ENCODE results near the gene HCST.
A peak's percentile ranks its signal among the peaks of the same experiment; 100 is the strongest.
"Not testable (repeated sequence)": the region's sequence is repeated elsewhere in the genome, so short reads cannot be mapped to it uniquely, and the experiment has no call there.

The HCST gene

GRCh38 chr19:35868823-35869326 is 33.5 kb upstream of the HCST start:
- no peaks in the 10 kb centered on the region for H3K36me3 ChIP-seq (ENCODE audit: control insufficient read depth, insufficient read depth, low read length)
- peak overlapping the region; percentile 10 for H3K4me3 ChIP-seq (ENCODE audit: low read length)
- peaks cover 11% of the 10 kb centered on the region for H3K27me3 ChIP-seq (ENCODE audit: control insufficient read depth, insufficient read depth, low read length)
- no peak overlapping the region for H3K27ac ChIP-seq (ENCODE audit: low read depth, low read length)
- no peak overlapping the region for H3K9ac ChIP-seq (ENCODE audit: low read length)
- H3K4me1 ChIP-seq (ENCODE audit: control insufficient read depth, insufficient read depth, low read length), result peaks cover 3% of the 10 kb centered on the region

GRCh38 chr19:35869327-35870123 is 32.8 kb upstream of the HCST start:
- H3K27me3 ChIP-seq (ENCODE audit: control insufficient read depth, insufficient read depth, low read length), result peaks cover 11% of the 10 kb centered on the region
- H3K9ac ChIP-seq (ENCODE audit: low read length), result no peak overlapping the region
- H3K36me3 ChIP-seq (ENCODE audit: control insufficient read depth, insufficient read depth, low read length), result no peaks in the 10 kb centered on the region
- peak overlapping the region; percentile 10 for H3K4me3 ChIP-seq (ENCODE audit: low read length)
- peaks cover 3% of the 10 kb centered on the region for H3K4me1 ChIP-seq (ENCODE audit: control insufficient read depth, insufficient read depth, low read length)
- H3K27ac ChIP-seq (ENCODE audit: low read depth, low read length), result no peak overlapping the region

GRCh38 chr19:35870124-35870736 is 32.1 kb upstream of the HCST start:
- Histone ChIP-seq H3K4me3 (ENCODE audit: low read length) (peak overlapping the region; percentile 10), H3K27me3 (ENCODE audit: control insufficient read depth, insufficient read depth, low read length) (peaks cover 11% of the 10 kb centered on the region)
- not testable (repeated sequence) for H3K9ac ChIP-seq (ENCODE audit: low read length); H3K4me1 ChIP-seq (ENCODE audit: control insufficient read depth, insufficient read depth, low read length); H3K36me3 ChIP-seq (ENCODE audit: control insufficient read depth, insufficient read depth, low read length); H3K27ac ChIP-seq (ENCODE audit: low read depth, low read length)

- H3K36me3 ChIP-seq (ENCODE audit: control insufficient read depth, insufficient read depth, low read length), result no peaks in the 10 kb centered on the region
- no peak overlapping the region for H3K9ac ChIP-seq (ENCODE audit: low read length)
Measured at GRCh38 chr19:35870798-35871197, 31.5 kb upstream of the HCST start.

GRCh38 chr19:35871611-35872010 is 30.7 kb upstream of the HCST start:
- no peak overlapping the region for H3K9ac ChIP-seq (ENCODE audit: low read length)
- no peak overlapping the region for H3K4me3 ChIP-seq (ENCODE audit: low read length)
- no peaks in the 10 kb centered on the region for H3K36me3 ChIP-seq (ENCODE audit: control insufficient read depth, insufficient read depth, low read length)
- peaks cover 11% of the 10 kb centered on the region for H3K27me3 ChIP-seq (ENCODE audit: control insufficient read depth, insufficient read depth, low read length)
- peaks cover 3% of the 10 kb centered on the region for H3K4me1 ChIP-seq (ENCODE audit: control insufficient read depth, insufficient read depth, low read length)
- H3K27ac ChIP-seq (ENCODE audit: low read depth, low read length), result no peak overlapping the region

More at GRCh38 chr19:35870798-35871197, 31.5 kb upstream of the HCST start:
- H3K27me3 ChIP-seq (ENCODE audit: control insufficient read depth, insufficient read depth, low read length), result peaks cover 11% of the 10 kb centered on the region
- peaks cover 3% of the 10 kb centered on the region for H3K4me1 ChIP-seq (ENCODE audit: control insufficient read depth, insufficient read depth, low read length)
- H3K27ac ChIP-seq (ENCODE audit: low read depth, low read length), result no peak overlapping the region
- H3K4me3 ChIP-seq (ENCODE audit: low read length), result no peak overlapping the region

GRCh38 chr19:35872180-35872579 is 30.1 kb upstream of the HCST start:
- Histone ChIP-seq H3K4me3 (ENCODE audit: low read length) (no peak overlapping the region), H3K9ac (ENCODE audit: low read length) (no peak overlapping the region), H3K4me1 (ENCODE audit: control insufficient read depth, insufficient read depth, low read length) (peaks cover 3% of the 10 kb centered on the region), H3K36me3 (ENCODE audit: control insufficient read depth, insufficient read depth, low read length) (no peaks in the 10 kb centered on the region), H3K27me3 (ENCODE audit: control insufficient read depth, insufficient read depth, low read length) (peaks cover 11% of the 10 kb centered on the region), H3K27ac (ENCODE audit: low read depth, low read length) (no peak overlapping the region)

GRCh38 chr19:35874392-35874930 is 27.9 kb upstream of the HCST start:
- Histone ChIP-seq H3K27me3 (ENCODE audit: control insufficient read depth, insufficient read depth, low read length) (peaks cover 14% of the 10 kb centered on the region), H3K27ac (ENCODE audit: low read depth, low read length) (no peak overlapping the region), H3K4me1 (ENCODE audit: control insufficient read depth, insufficient read depth, low read length) (no peaks in the 10 kb centered on the region), H3K36me3 (ENCODE audit: control insufficient read depth, insufficient read depth, low read length) (no peaks in the 10 kb centered on the region), H3K9ac (ENCODE audit: low read length) (no peak overlapping the region), H3K4me3 (ENCODE audit: low read length) (no peak overlapping the region)

GRCh38 chr19:35879068-35879467 is 23.3 kb upstream of the HCST start:
- H3K36me3 ChIP-seq (ENCODE audit: control insufficient read depth, insufficient read depth, low read length), result no peaks in the 10 kb centered on the region
- H3K4me3 ChIP-seq (ENCODE audit: low read length), result no peak overlapping the region
- no peak overlapping the region for H3K9ac ChIP-seq (ENCODE audit: low read length)
- H3K27me3 ChIP-seq (ENCODE audit: control insufficient read depth, insufficient read depth, low read length), result peaks cover 5% of the 10 kb centered on the region
- H3K27ac ChIP-seq (ENCODE audit: low read depth, low read length), result no peak overlapping the region
- H3K4me1 ChIP-seq (ENCODE audit: control insufficient read depth, insufficient read depth, low read length), result no peaks in the 10 kb centered on the region

- no peaks in the 10 kb centered on the region for H3K4me1 ChIP-seq (ENCODE audit: control insufficient read depth, insufficient read depth, low read length)
- peaks cover 5% of the 10 kb centered on the region for H3K27me3 ChIP-seq (ENCODE audit: control insufficient read depth, insufficient read depth, low read length)
- H3K4me3 ChIP-seq (ENCODE audit: low read length), result no peak overlapping the region
- no peaks in the 10 kb centered on the region for H3K36me3 ChIP-seq (ENCODE audit: control insufficient read depth, insufficient read depth, low read length)
- no peak overlapping the region for H3K9ac ChIP-seq (ENCODE audit: low read length)
- H3K27ac ChIP-seq (ENCODE audit: low read depth, low read length), result no peak overlapping the region
Measured at GRCh38 chr19:35879770-35880317, 22.5 kb upstream of the HCST start.

GRCh38 chr19:35882114-35882832 is 20.1 kb upstream of the HCST start:
- Histone ChIP-seq H3K27ac (ENCODE audit: low read depth, low read length) (no peak overlapping the region), H3K4me1 (ENCODE audit: control insufficient read depth, insufficient read depth, low read length) (no peaks in the 10 kb centered on the region), H3K9ac (ENCODE audit: low read length) (no peak overlapping the region), H3K27me3 (ENCODE audit: control insufficient read depth, insufficient read depth, low read length) (peaks cover 5% of the 10 kb centered on the region), H3K4me3 (ENCODE audit: low read length) (no peak overlapping the region), H3K36me3 (ENCODE audit: control insufficient read depth, insufficient read depth, low read length) (no peaks in the 10 kb centered on the region)

GRCh38 chr19:35883882-35884281 is 18.4 kb upstream of the HCST start:
- Histone ChIP-seq H3K27ac (ENCODE audit: low read depth, low read length) (no peak overlapping the region), H3K9ac (ENCODE audit: low read length) (no peak overlapping the region), H3K27me3 (ENCODE audit: control insufficient read depth, insufficient read depth, low read length) (peaks cover 5% of the 10 kb centered on the region), H3K36me3 (ENCODE audit: control insufficient read depth, insufficient read depth, low read length) (peaks cover 7% of the 10 kb centered on the region), H3K4me1 (ENCODE audit: control insufficient read depth, insufficient read depth, low read length) (no peaks in the 10 kb centered on the region), H3K4me3 (ENCODE audit: low read length) (no peak overlapping the region)

GRCh38 chr19:35885225-35885738 is 17.0 kb upstream of the HCST start:
- H3K27ac ChIP-seq (ENCODE audit: low read depth, low read length), result no peak overlapping the region
- H3K4me1 ChIP-seq (ENCODE audit: control insufficient read depth, insufficient read depth, low read length), result no peaks in the 10 kb centered on the region
- no peak overlapping the region for H3K4me3 ChIP-seq (ENCODE audit: low read length)
- no peak overlapping the region for H3K9ac ChIP-seq (ENCODE audit: low read length)
- no peaks in the 10 kb centered on the region for H3K27me3 ChIP-seq (ENCODE audit: control insufficient read depth, insufficient read depth, low read length)
- H3K36me3 ChIP-seq (ENCODE audit: control insufficient read depth, insufficient read depth, low read length), result peaks cover 11% of the 10 kb centered on the region
